Measurements from ENCODE around the gene REST. TPM values are rescaled to one million over a fixed set of nuclear protein-coding genes. Genes with fewer than 3 reads are reported as not detected.
"Not testable (repeated sequence)": the region's sequence is repeated elsewhere in the genome, so short reads cannot be mapped to it uniquely, and the experiment has no call there.

REST gene
- total and polyA plus RNA-seq, 11 donors = 4.4 to 41.6 (median 26.8) TPM

GRCh38 chr4:56930638-56931037 lies 22.9 kb downstream of the REST start:
- H3K9me3 ChIP-seq = no peaks in the 10 kb centered on the region
- H3K4me1 ChIP-seq = peaks cover 0 to 3% (median 0%) of the 10 kb centered on the region in 12 donors
- H3K36me3 ChIP-seq = peaks cover 0 to 57% (median 41%) of the 10 kb centered on the region in 9 donors
- H3K27me3 ChIP-seq = no peaks in the 10 kb centered on the region
- no peak for DNase-seq
- no peak for TF ChIP-seq POLR2A (IDR thresholded peaks at IDR 0.05)
- no peak overlapping the region for H3K4me3 ChIP-seq
- ATAC-seq = no peak
- no peak overlapping the region for H3K27ac ChIP-seq
- intact Hi-C loops (cut with DNase I) = no loop called here
- WGBS, 4 donors = 95 to 99% (median 96%) methylated on average over 7 of the region's 7 CpGs

- H3K4me3 ChIP-seq = no peak overlapping the region
- peaks cover 0 to 50% (median 38%) of the 10 kb centered on the region in 9 donors for H3K36me3 ChIP-seq
- WGBS, 4 donors = 77 to 92% (median 91%) methylated on average over 4 of the region's 4 CpGs
- DNase-seq = no peak
- H3K27ac ChIP-seq = no peak overlapping the region
- intact Hi-C loops (cut with DNase I) = no loop called here
- ATAC-seq = no peak
- peaks cover 0 to 3% (median 0%) of the 10 kb centered on the region in 12 donors for H3K4me1 ChIP-seq
- TF ChIP-seq CTCF (IDR thresholded peaks at IDR 0.05) = no peak
- TF ChIP-seq POLR2A (IDR thresholded peaks at IDR 0.05) = no peak
- no peaks in the 10 kb centered on the region for H3K9me3 ChIP-seq
- H3K27me3 ChIP-seq = no peaks in the 10 kb centered on the region
These were observed 24.2 kb downstream of the REST start for GRCh38 chr4:56931924-56932323.

GRCh38 chr4:56937262-56937661 lies 29.6 kb downstream of the REST start:
- 85 to 94% (median 92%) methylated on average over 6 of the region's 6 CpGs for WGBS, 4 donors
- TF ChIP-seq CTCF (IDR thresholded peaks at IDR 0.05) (no peak), POLR2A (IDR thresholded peaks at IDR 0.05) (no peak)
- intact Hi-C loops (cut with DNase I) = no loop called here
- Histone ChIP-seq H3K27ac (no peak overlapping the region), H3K4me3 (no peak overlapping the region), H3K9me3 (no peaks in the 10 kb centered on the region), H3K27me3 (no peaks in the 10 kb centered on the region), H3K4me1 (peaks cover 0 to 3% (median 0%) of the 10 kb centered on the region in 12 donors), H3K36me3 (peaks cover 0 to 39% (median 19%) of the 10 kb centered on the region in 9 donors)
- ATAC-seq (no peak), DNase-seq (no peak)

- intact Hi-C loops (cut with DNase I); DNase-seq; H3K9me3 ChIP-seq; H3K4me3 ChIP-seq; H3K4me1 ChIP-seq; ATAC-seq; H3K27ac ChIP-seq; H3K27me3 ChIP-seq: not testable (repeated sequence)
- H3K36me3 ChIP-seq = peaks cover 0 to 39% (median 14%) of the 10 kb centered on the region in 9 donors
- WGBS, 4 donors = 97 to 100% (median 98%) methylated on average over 14 of the region's 14 CpGs
These were observed 32.1 kb downstream of the REST start for GRCh38 chr4:56939826-56940225.

GRCh38 chr4:56940403-56940802 lies 32.7 kb downstream of the REST start:
- Histone ChIP-seq H3K4me1 (peaks cover 0 to 2% (median 0%) of the 10 kb centered on the region in 12 donors), H3K36me3 (peaks cover 0 to 33% (median 14%) of the 10 kb centered on the region in 9 donors), H3K4me3 (no peak overlapping the region), H3K27me3 (no peaks in the 10 kb centered on the region), H3K27ac (no peak overlapping the region), H3K9me3 (no peaks in the 10 kb centered on the region)
- ATAC-seq (peak in 1 of 4 donors; percentile 51), DNase-seq (no peak)
- WGBS, 4 donors = 57 to 73% (median 69%) methylated on average over 12 of the region's 12 CpGs
- TF ChIP-seq POLR2A (IDR thresholded peaks at IDR 0.05) (no peak), CTCF (IDR thresholded peaks at IDR 0.05) (no peak)
- intact Hi-C loops (cut with DNase I) = no loop called here

Measured in heart left ventricle (tissue), 16 donors.